GM21825 (cell line): ENCODE measurements around the gene SUPT20HL1.

ENCODE experiments used
- ATAC-seq: cut with Tn5 transposase; IDR thresholded peaks from one replicate; pipeline ENCODE4 v1.9.1; 2021; ENCODE audit warnings: mild to moderate bottlenecking, moderate library complexity; ENCODE audit not compliant: unreplicated experiment

SUPT20HL1 gene

GRCh38 chrX:24395775-24396174 lies 35.3 kb downstream of the SUPT20HL1 start:
- ATAC-seq, result peak; percentile 76

DNA sequence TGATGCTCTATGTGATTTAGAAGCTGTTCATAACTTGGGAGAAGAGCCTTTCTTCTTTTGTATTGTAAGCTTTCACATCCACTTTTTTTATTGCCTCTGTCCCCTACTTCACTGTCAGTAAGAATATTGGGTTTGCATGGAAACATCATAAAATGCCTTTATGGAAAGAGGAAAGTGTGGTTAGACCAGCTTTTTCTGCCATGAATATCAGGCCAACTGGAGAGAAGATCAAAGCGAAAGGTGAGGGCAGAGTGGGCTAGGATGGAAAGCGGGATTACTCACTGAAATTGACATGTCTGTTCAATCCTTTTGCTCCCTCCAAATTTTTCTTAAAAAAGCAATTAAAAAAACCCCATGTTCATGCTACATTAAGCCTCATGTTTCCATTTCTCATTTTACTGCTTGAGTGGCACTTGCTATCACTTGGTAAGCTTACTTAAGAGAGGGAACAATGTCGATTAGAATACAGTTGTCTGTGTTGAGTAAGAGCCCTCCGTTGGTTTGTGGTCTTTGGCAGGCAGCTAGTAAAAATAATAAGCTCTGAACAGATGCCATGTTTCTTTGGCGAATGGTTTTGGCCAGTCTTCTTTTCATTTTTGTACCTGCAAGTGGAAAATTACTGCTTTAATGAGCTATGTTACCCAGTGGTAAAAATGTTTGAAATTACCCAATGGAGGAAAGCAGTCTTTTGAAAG lies 35.9 kb downstream of the SUPT20HL1 start:
- no peak for ATAC-seq

- no peak for ATAC-seq
Observed at GRCh38 chrX:24396931-24397279, 36.5 kb downstream of the SUPT20HL1 start.

GRCh38 chrX:24398766-24399165 lies 38.3 kb downstream of the SUPT20HL1 start:
- ATAC-seq, result no peak

- no peak for ATAC-seq
Observed at GRCh38 chrX:24399550-24399949, 39.1 kb downstream of the SUPT20HL1 start.

DNA sequence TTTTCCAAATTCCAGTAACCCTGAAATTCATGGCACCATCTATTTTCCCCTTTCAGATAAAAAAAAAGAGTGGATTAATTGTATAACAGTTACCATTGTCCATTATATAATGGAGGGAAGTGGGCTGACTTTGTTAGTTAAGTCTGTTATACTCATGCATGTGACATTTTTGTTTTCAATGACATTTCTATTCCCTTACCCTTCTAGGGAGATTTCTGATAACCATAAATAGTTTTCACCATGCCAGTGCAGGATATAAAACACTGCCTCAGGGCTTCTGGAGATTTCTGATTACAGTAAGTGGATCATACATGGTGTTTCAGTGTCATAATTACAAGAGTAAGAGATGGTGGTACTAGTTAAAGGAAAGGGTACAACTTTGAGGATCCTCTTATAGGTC lies 45.5 kb downstream of the SUPT20HL1 start:
- no peak for ATAC-seq
